Liver (tissue), 9 donors: Measurements from ENCODE around the gene PCMT1. TPM values are rescaled to one million over a fixed set of nuclear protein-coding genes. Genes with fewer than 3 reads are reported as not detected.

Experiments
- DNase-seq: peaks from one replicate; pipeline ENCODE4 v3.0.0-alpha.2; 2017; ENCODE audit warnings: low spot score
- H3K27ac ChIP-seq, 2 donors: one replicate each; pipeline ENCODE4 v1.7.0; 2013; ENCODE audit warnings: inconsistent platforms in 2 of 2, low read length in 2 of 2, control low read depth in 1 of 2, low read depth in 1 of 2, mild to moderate bottlenecking in 1 of 2
- H3K27me3 ChIP-seq, 4 donors: one replicate each; pipeline versions ENCODE4 v1.6.1 to v1.7.0; 2013; ENCODE audit warnings: low read length in 3 of 4, inconsistent platforms in 1 of 4, mild to moderate bottlenecking in 1 of 4, moderate library complexity in 1 of 4; ENCODE audit not compliant: control insufficient read depth in 4 of 4, insufficient read depth in 4 of 4
- H3K36me3 ChIP-seq, 4 donors: one replicate each; pipeline versions ENCODE4 v1.6.1 to v1.7.0; 2013; ENCODE audit warnings: low read length in 3 of 4, mild to moderate bottlenecking in 3 of 4, low read depth in 1 of 4, moderate library complexity in 1 of 4; ENCODE audit not compliant: control insufficient read depth in 4 of 4, insufficient read depth in 3 of 4
- H3K4me1 ChIP-seq, 4 donors: one replicate each; pipeline versions ENCODE4 v1.6.1 to v1.7.0; 2013; ENCODE audit warnings: low read length in 3 of 4, mild to moderate bottlenecking in 3 of 4, moderate library complexity in 1 of 4; ENCODE audit not compliant: control insufficient read depth in 4 of 4, insufficient read depth in 4 of 4
- H3K4me3 ChIP-seq, 3 donors: one replicate each; pipeline versions ENCODE4 v1.6.1 to v1.7.0; 2013; ENCODE audit warnings: low read length in 3 of 3, control low read depth in 1 of 3, low read depth in 1 of 3, mild to moderate bottlenecking in 1 of 3
- H3K9ac ChIP-seq, 2 donors: one replicate each; pipeline ENCODE4 v1.7.0; 2013; ENCODE audit warnings: low read length in 2 of 2, mild to moderate bottlenecking in 2 of 2, moderate library complexity in 2 of 2, control low read depth in 1 of 2, low read depth in 1 of 2
- H3K9me3 ChIP-seq, 4 donors: one replicate each; pipeline versions ENCODE4 v1.6.1 to v1.7.0; 2013; ENCODE audit warnings: low read length in 3 of 4; ENCODE audit not compliant: control insufficient read depth in 4 of 4
- FOXA1 ChIP-seq: IDR thresholded peaks from 2 replicates; pipeline ENCODE4 v1.6.1; 2016; ENCODE audit warnings: antibody characterized with exemption
- FOXA2 ChIP-seq: IDR thresholded peaks from 2 replicates; pipeline ENCODE4 v1.6.1; 2016; ENCODE audit warnings: antibody characterized with exemption
- GABPA ChIP-seq, 2 donors: IDR thresholded peaks in 1 of 2; conservative IDR thresholded peaks in 1 of 2; 2 replicates each; pipeline ENCODE4 v1.6.1; 2016; ENCODE audit warnings: antibody characterized with exemption in 2 of 2, mild to moderate bottlenecking in 1 of 2, moderate library complexity in 1 of 2
- HNF4A ChIP-seq, 2 donors: conservative IDR thresholded peaks; 2 replicates each; pipeline ENCODE4 v1.6.1; 2016; ENCODE audit warnings: antibody characterized with exemption in 2 of 2, mild to moderate bottlenecking in 2 of 2
- HNF4G ChIP-seq: IDR thresholded peaks from 2 replicates; pipeline ENCODE4 v1.6.1; 2016; ENCODE audit warnings: antibody characterized with exemption
- JUND ChIP-seq, 2 donors: IDR thresholded peaks; 2 replicates each; pipeline ENCODE4 v1.6.1; 2016; ENCODE audit warnings: antibody characterized with exemption in 2 of 2
- NR2F2 ChIP-seq: IDR thresholded peaks from 2 replicates; pipeline ENCODE4 v1.6.1; 2016; ENCODE audit warnings: antibody characterized with exemption
- RAD21 ChIP-seq, 2 donors: IDR thresholded peaks; 2 replicates each; pipeline ENCODE4 v1.6.1; 2016; ENCODE audit warnings: antibody characterized with exemption in 2 of 2, mild to moderate bottlenecking in 2 of 2
- RXRA ChIP-seq, 2 donors: IDR thresholded peaks; 2 replicates each; pipeline ENCODE4 v1.6.1; 2017 to 2018; ENCODE audit warnings: antibody characterized with exemption in 2 of 2, mild to moderate bottlenecking in 1 of 2
- SP1 ChIP-seq: IDR thresholded peaks from 2 replicates; pipeline ENCODE4 v1.6.1; 2018; ENCODE audit warnings: antibody characterized with exemption, mild to moderate bottlenecking
- TAF1 ChIP-seq: conservative IDR thresholded peaks from 2 replicates; pipeline ENCODE4 v1.6.1; 2016; ENCODE audit warnings: antibody characterized with exemption, mild to moderate bottlenecking
- YY1 ChIP-seq: IDR thresholded peaks from 2 replicates; pipeline ENCODE4 v1.6.1; 2016; ENCODE audit warnings: antibody characterized with exemption, mild to moderate bottlenecking
- WGBS: extraction: QIAGEN DNeasy Blood & Tissue Kit; methylation state at CpG from one replicate; pipeline ENCODE4 v1.1.7; 2013; 5-methylcytosine and 5-hydroxymethylcytosine counted together
- polyA plus RNA-seq, 2 donors: library from polyadenylated mRNA; stranded (reverse) in 1 of 2; unstranded in 1 of 2; fragments of 200-250 nt in 1 of 2; fragments of >200 nt in 1 of 2; fragmentation: Nextera tagmentation in 1 of 2; extraction: Ambion mirVana in 1 of 2; gene quantifications; one replicate each; pipeline versions ENCODE4 v1.2.1 to v1.2.3, GENCODE V29; 2013 to 2015
- total RNA-seq, 2 donors: library from RNA; depleted of rRNA; stranded (reverse); fragments of >200 nt; gene quantifications; one replicate each; pipeline ENCODE4 v1.2.3, GENCODE V29; 2014
- TF ChIP-seq, protein P1 (sequence below): IDR thresholded peaks from 2 replicates; pipeline ENCODE4 v1.6.1; 2016; ENCODE audit warnings: antibody characterized with exemption
- TF ChIP-seq, protein P2 (sequence below): IDR thresholded peaks from 2 replicates; pipeline ENCODE4 v1.6.1; 2016; ENCODE audit warnings: antibody characterized with exemption
- TF ChIP-seq, protein P3 (sequence below): IDR thresholded peaks from 2 replicates; pipeline ENCODE4 v1.6.1; 2016; ENCODE audit warnings: antibody characterized with exemption, mild to moderate bottlenecking
- TF ChIP-seq, protein P4 (sequence below): IDR thresholded peaks from 2 replicates; pipeline ENCODE4 v1.6.1; 2016; ENCODE audit warnings: antibody characterized with exemption
- TF ChIP-seq, protein P5 (sequence below): fragments of 150-350 bp; IDR thresholded peaks from 2 replicates; pipeline ENCODE4 v1.5.1; 2017; ENCODE audit warnings: improper control_type of control experiment, low read depth, low read length; ENCODE audit not compliant: missing input control
- donor health status: healthy.
- donor health status: healthy.
- donor health status: healthy.
- donor health status: healthy.
- donor health status: healthy.

Gene PCMT1
- total and polyA plus RNA-seq, 4 donors = 56.8 to 78.8 (median 75.0) TPM

DNA sequence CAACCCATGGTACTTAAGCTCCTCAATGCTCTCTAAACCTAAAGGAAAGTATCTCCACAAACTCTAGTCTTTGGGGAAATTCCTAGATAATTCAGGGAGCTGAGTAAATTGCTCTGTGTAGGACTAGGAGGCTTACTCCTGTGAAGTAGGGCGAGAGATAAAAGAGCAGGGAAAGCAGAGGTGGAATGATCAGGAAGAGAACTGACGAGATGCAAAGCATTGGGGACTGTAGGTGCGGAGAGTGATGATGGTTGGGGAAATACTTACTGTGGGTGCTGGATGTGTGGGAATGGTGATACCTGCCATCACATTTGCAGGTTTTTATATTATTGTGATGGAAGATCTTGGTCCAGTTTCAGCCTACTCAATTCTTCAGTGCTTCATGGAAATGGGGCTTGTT is 30.0 kb upstream of the PCMT1 start:
- no peaks in the 10 kb centered on the region for H3K27me3 ChIP-seq
- H3K4me3 ChIP-seq = no peak overlapping the region
- WGBS = 94% methylated on average over 3 of the region's 3 CpGs

DNA sequence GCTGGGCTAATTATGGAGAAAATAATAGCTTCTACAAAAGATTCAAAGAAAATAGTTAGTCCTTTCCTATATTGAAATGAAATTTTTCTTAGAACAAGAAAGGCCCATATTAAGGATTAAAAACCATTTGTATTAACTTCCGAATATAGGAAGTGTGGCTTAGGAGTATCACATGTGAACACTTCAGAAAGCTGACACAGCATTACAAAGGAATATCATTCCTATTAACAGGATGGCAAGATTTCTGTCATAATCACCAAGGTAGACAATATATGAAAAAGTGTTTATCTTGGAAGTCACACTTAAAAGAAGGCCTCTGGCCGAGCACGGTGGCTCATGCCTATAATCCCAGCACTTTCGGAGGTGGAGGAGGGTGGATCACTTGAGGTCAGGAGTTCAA is 26.3 kb upstream of the PCMT1 start:
- H3K36me3 ChIP-seq = peaks cover 0 to 10% (median 8%) of the 10 kb centered on the region in 4 donors
- DNase-seq = no peak
- no peak overlapping the region for H3K4me3 ChIP-seq
- H3K9ac ChIP-seq = no peak overlapping the region
- no peaks in the 10 kb centered on the region for H3K27me3 ChIP-seq
- TF ChIP-seq, protein P1, sequence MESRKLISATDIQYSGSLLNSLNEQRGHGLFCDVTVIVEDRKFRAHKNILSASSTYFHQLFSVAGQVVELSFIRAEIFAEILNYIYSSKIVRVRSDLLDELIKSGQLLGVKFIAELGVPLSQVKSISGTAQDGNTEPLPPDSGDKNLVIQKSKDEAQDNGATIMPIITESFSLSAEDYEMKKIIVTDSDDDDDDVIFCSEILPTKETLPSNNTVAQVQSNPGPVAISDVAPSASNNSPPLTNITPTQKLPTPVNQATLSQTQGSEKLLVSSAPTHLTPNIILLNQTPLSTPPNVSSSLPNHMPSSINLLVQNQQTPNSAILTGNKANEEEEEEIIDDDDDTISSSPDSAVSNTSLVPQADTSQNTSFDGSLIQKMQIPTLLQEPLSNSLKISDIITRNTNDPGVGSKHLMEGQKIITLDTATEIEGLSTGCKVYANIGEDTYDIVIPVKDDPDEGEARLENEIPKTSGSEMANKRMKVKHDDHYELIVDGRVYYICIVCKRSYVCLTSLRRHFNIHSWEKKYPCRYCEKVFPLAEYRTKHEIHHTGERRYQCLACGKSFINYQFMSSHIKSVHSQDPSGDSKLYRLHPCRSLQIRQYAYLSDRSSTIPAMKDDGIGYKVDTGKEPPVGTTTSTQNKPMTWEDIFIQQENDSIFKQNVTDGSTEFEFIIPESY = no peak
- TF ChIP-seq, protein P2, sequence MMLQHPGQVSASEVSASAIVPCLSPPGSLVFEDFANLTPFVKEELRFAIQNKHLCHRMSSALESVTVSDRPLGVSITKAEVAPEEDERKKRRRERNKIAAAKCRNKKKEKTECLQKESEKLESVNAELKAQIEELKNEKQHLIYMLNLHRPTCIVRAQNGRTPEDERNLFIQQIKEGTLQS = no peak
- no peak for TF ChIP-seq FOXA2
- TF ChIP-seq YY1 = no peak
- TF ChIP-seq SP1 = no peak
- no peak for TF ChIP-seq GABPA (IDR thresholded peaks at IDR 0.05 in 1 of 2, conservative IDR thresholded peaks at IDR 0.05 in 1 of 2)
- no peak for TF ChIP-seq NR2F2
- no peak for TF ChIP-seq FOXA1
- no peak for TF ChIP-seq RAD21 (IDR thresholded peaks at IDR 0.05)
- no peak for TF ChIP-seq HNF4G
- no peak overlapping the region for H3K27ac ChIP-seq
- no peaks in the 10 kb centered on the region for H3K9me3 ChIP-seq
- H3K4me1 ChIP-seq = peaks cover 0 to 5% (median 0%) of the 10 kb centered on the region in 4 donors
- 93% methylated on average over 4 of the region's 4 CpGs for whole genome bisulfite sequencing

More for the DNA sequence above, 30.0 kb upstream of the PCMT1 start:
- H3K9ac ChIP-seq = no peak overlapping the region
- H3K4me1 ChIP-seq = peaks cover 5 to 21% (median 11%) of the 10 kb centered on the region in 4 donors
- TF ChIP-seq NR2F2 (no peak), FOXA2 (no peak), HNF4G (no peak), TAF1 (no peak), GABPA (IDR thresholded peaks at IDR 0.05 in 1 of 2, conservative IDR thresholded peaks at IDR 0.05 in 1 of 2) (no peak), JUND (IDR thresholded peaks at IDR 0.05) (no peak), HNF4A (conservative IDR thresholded peaks at IDR 0.05) (no peak), YY1 (no peak), FOXA1 (no peak), RXRA (IDR thresholded peaks at IDR 0.05) (no peak), RAD21 (IDR thresholded peaks at IDR 0.05) (no peak), SP1 (no peak)
- TF ChIP-seq, protein P3, sequence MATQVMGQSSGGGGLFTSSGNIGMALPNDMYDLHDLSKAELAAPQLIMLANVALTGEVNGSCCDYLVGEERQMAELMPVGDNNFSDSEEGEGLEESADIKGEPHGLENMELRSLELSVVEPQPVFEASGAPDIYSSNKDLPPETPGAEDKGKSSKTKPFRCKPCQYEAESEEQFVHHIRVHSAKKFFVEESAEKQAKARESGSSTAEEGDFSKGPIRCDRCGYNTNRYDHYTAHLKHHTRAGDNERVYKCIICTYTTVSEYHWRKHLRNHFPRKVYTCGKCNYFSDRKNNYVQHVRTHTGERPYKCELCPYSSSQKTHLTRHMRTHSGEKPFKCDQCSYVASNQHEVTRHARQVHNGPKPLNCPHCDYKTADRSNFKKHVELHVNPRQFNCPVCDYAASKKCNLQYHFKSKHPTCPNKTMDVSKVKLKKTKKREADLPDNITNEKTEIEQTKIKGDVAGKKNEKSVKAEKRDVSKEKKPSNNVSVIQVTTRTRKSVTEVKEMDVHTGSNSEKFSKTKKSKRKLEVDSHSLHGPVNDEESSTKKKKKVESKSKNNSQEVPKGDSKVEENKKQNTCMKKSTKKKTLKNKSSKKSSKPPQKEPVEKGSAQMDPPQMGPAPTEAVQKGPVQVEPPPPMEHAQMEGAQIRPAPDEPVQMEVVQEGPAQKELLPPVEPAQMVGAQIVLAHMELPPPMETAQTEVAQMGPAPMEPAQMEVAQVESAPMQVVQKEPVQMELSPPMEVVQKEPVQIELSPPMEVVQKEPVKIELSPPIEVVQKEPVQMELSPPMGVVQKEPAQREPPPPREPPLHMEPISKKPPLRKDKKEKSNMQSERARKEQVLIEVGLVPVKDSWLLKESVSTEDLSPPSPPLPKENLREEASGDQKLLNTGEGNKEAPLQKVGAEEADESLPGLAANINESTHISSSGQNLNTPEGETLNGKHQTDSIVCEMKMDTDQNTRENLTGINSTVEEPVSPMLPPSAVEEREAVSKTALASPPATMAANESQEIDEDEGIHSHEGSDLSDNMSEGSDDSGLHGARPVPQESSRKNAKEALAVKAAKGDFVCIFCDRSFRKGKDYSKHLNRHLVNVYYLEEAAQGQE = no peak
- TF ChIP-seq, protein P2 = no peak
- TF ChIP-seq, protein P1 = no peak
- TF ChIP-seq, protein P4, sequence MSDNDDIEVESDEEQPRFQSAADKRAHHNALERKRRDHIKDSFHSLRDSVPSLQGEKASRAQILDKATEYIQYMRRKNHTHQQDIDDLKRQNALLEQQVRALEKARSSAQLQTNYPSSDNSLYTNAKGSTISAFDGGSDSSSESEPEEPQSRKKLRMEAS = no peak
- TF ChIP-seq, protein P5, sequence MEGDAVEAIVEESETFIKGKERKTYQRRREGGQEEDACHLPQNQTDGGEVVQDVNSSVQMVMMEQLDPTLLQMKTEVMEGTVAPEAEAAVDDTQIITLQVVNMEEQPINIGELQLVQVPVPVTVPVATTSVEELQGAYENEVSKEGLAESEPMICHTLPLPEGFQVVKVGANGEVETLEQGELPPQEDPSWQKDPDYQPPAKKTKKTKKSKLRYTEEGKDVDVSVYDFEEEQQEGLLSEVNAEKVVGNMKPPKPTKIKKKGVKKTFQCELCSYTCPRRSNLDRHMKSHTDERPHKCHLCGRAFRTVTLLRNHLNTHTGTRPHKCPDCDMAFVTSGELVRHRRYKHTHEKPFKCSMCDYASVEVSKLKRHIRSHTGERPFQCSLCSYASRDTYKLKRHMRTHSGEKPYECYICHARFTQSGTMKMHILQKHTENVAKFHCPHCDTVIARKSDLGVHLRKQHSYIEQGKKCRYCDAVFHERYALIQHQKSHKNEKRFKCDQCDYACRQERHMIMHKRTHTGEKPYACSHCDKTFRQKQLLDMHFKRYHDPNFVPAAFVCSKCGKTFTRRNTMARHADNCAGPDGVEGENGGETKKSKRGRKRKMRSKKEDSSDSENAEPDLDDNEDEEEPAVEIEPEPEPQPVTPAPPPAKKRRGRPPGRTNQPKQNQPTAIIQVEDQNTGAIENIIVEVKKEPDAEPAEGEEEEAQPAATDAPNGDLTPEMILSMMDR = no peak
- H3K9me3 ChIP-seq = no peaks in the 10 kb centered on the region
- H3K36me3 ChIP-seq = no peaks in the 10 kb centered on the region
- no peak for DNase-seq
- H3K27ac ChIP-seq = no peak overlapping the region
